ENCODE results near the gene DIPK1B.
"Not testable (repeated sequence)": the region's sequence is repeated elsewhere in the genome, so short reads cannot be mapped to it uniquely, and the experiment has no call there.

- not testable (repeated sequence) for TF ChIP-seq CTCF, POLR2A (IDR thresholded peaks at IDR 0.05)
These were observed 1.1 kb upstream of the DIPK1B start for GRCh38 chr9:136711219-136711648.
